ENCODE results near the gene CYP3A7.
"Not testable (repeated sequence)": the region's sequence is repeated elsewhere in the genome, so short reads cannot be mapped to it uniquely, and the experiment has no call there.

Gene CYP3A7

GRCh38 chr7:99665312-99666012 lies 69.5 kb downstream of the CYP3A7 start:
- no peak for DNase-seq

- not testable (repeated sequence) for DNase-seq
Observed at GRCh38 chr7:99657879-99658278, 77.1 kb downstream of the CYP3A7 start.

Data from stimulated activated naive CD4-positive, alpha-beta T cell (primary cell).